NCI-H187 treated with DMSO at 0.1 percent for 48 hours (cell line): ENCODE measurements around the gene ACTL6A.
A peak's percentile ranks its signal among the peaks of the same experiment; 100 is the strongest.
"Not testable (repeated sequence)": the region's sequence is repeated elsewhere in the genome, so short reads cannot be mapped to it uniquely, and the experiment has no call there.

Source experiments
- DNase-seq: peaks from one replicate; lab custom pipeline; 2025; lab: John Stamatoyannopoulos, UW

Gene ACTL6A

GRCh38 chr3:179562591-179563270 lies at the start of gene ACTL6A:
Gene ACTL6A (plus strand): TSS chr3:179562926. CDS start chr3:179563093, 167 bp downstream.
- peak; percentile 97 for DNase-seq

GRCh38 chr3:179513862-179514261 lies 48.9 kb upstream of the ACTL6A start:
- DNase-seq: no peak

- DNase-seq: not testable (repeated sequence)
Measured at GRCh38 chr3:179516461-179517251, 46.1 kb upstream of the ACTL6A start.

GRCh38 chr3:179526482-179526881 lies 36.2 kb upstream of the ACTL6A start:
- no peak for DNase-seq

- no peak for DNase-seq
Measured at GRCh38 chr3:179526989-179527391, 35.7 kb upstream of the ACTL6A start.

GRCh38 chr3:179528772-179529171 lies 34.0 kb upstream of the ACTL6A start:
- no peak for DNase-seq

- DNase-seq: no peak
Measured at GRCh38 chr3:179531576-179531975, 31.1 kb upstream of the ACTL6A start.

GRCh38 chr3:179533274-179533673 lies 29.5 kb upstream of the ACTL6A start:
- DNase-seq: no peak

- DNase-seq: no peak
Measured at GRCh38 chr3:179536256-179536655, 26.5 kb upstream of the ACTL6A start.

GRCh38 chr3:179541094-179541493 lies 21.6 kb upstream of the ACTL6A start:
- no peak for DNase-seq

- no peak for DNase-seq
Measured at GRCh38 chr3:179541596-179541995, 21.1 kb upstream of the ACTL6A start.

- DNase-seq: no peak
Measured at GRCh38 chr3:179542375-179542774, 20.4 kb upstream of the ACTL6A start.

GRCh38 chr3:179544981-179545645 lies 17.6 kb upstream of the ACTL6A start:
- no peak for DNase-seq

GRCh38 chr3:179546814-179547241 lies 15.9 kb upstream of the ACTL6A start:
- DNase-seq: no peak

- DNase-seq: no peak
Measured at GRCh38 chr3:179551349-179552105, 11.2 kb upstream of the ACTL6A start.

GRCh38 chr3:179558742-179559364 lies 3.9 kb upstream of the ACTL6A start:
- DNase-seq: peak; percentile 2

GRCh38 chr3:179560791-179561190 lies 1.9 kb upstream of the ACTL6A start:
- no peak for DNase-seq

GRCh38 chr3:179563271-179563783 lies 601 bp downstream of the ACTL6A start:
- DNase-seq: no peak

- DNase-seq: no peak
Measured at GRCh38 chr3:179565496-179565895, 2.8 kb downstream of the ACTL6A start.

- no peak for DNase-seq
Measured at GRCh38 chr3:179580992-179581391, 18.3 kb downstream of the ACTL6A start.

GRCh38 chr3:179589143-179589542 lies 26.4 kb downstream of the ACTL6A start:
- no peak for DNase-seq
